ENCODE results near the gene RPL28. TPM values are rescaled to one million over a fixed set of nuclear protein-coding genes. Genes with fewer than 3 reads are reported as not detected.

RPL28 gene
- total and polyA plus RNA-seq, 2 donors (not counting 3 experiments of a cell fraction or from before 2014, with no cell fraction given) = 1,872 to 3,435 TPM

DNA sequence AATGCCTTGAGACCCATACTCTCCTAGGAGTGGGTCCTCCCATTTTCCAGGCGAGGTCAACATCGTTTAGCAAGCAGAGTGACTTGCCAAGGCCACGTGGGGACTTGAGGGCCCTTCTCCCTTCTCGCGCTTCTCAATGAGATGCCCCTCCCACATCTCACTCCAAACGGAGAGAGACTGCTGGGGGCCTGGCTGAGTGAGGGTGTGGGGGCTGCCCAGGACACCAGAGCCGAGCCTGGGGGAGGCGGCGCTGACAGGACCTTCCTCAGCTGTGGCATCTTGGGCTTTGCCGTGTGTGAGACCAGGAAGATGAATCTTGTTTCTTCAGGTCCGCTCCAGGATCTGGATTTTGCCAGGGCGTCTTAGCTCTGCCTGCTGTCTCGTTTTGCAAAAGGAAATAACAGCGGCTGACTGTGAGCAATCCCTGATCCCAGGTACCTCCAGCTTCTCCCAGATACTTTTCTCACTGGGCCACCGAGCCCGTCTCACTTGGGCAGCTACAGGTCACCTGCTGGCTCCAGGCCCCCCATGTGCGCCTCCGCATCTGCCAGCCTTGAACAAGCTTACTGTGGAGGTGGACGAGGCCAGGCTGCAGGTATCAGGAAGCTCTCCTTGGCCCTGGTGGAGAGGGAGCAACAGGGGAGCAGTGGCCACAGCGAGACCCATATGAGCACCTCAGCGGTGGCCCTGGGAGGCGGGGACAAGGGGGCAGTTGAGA lies 37.3 kb upstream of the RPL28 start:
- no TSS peak for BruUV-seq (replicated peaks)
- no peak overlapping the region for H3K4me2 ChIP-seq (ENCODE audit: insufficient read depth, low read length)
- H2AFZ ChIP-seq (ENCODE audit: low read depth, low read length) = no peak overlapping the region
- no peak for DNase-seq (ENCODE audit: low read depth, low spot score)
- peaks cover 14 to 15% of the 10 kb centered on the region in 2 experiments for H3K27me3 ChIP-seq (ENCODE audit: control insufficient read depth in 2 of 2, insufficient read depth in 2 of 2, low read length in 2 of 2)
- no peaks in the 10 kb centered on the region for H3K9me1 ChIP-seq (replicated peaks; ENCODE audit: control insufficient read depth, extremely low read depth, insufficient read depth, low read length)
- dilution Hi-C loops (cut with MboI; ENCODE audit: extremely low pct_ligation_motif_present, low sequenced_read_pairs) = no loop called here
- H3K4me1 ChIP-seq (ENCODE audit: control insufficient read depth, extremely low read depth, insufficient read depth, low read length) = peaks cover under 1% of the 10 kb centered on the region
- no peaks in the 10 kb centered on the region for H4K20me1 ChIP-seq (replicated peaks; ENCODE audit: control insufficient read depth, extremely low read depth, insufficient read depth, low read length)
- no peak overlapping the region for H3K27ac ChIP-seq (ENCODE audit: insufficient read depth, low read depth, low read length)
- H3K4me3 ChIP-seq (replicated peaks in 1 of 3; ENCODE audit: insufficient read depth in 1 of 3, low read depth in 1 of 3, low read length in 3 of 3) = no peak overlapping the region
- no peak overlapping the region for H3K9ac ChIP-seq (replicated peaks; ENCODE audit: extremely low read depth, insufficient read depth, low read length)
- H3K79me2 ChIP-seq (ENCODE audit: control insufficient read depth, insufficient read depth, low read length) = no peaks in the 10 kb centered on the region
- intact Hi-C loops (cut with micrococcal nuclease) = no loop called here
- FAIRE-seq = no peak
- peaks cover 0 to 2% of the 10 kb centered on the region in 2 experiments for H3K36me3 ChIP-seq (ENCODE audit: control insufficient read depth in 2 of 2, extremely low read depth in 1 of 2, insufficient read depth in 2 of 2, low read length in 2 of 2)
- H3K9me3 ChIP-seq (replicated peaks; ENCODE audit: control insufficient read depth, insufficient read depth, low read length) = no peaks in the 10 kb centered on the region
- ChIA-PET CTCF (no interaction called here), POLR2A (interaction anchor here (0.6 kb wide), 2 partner anchors 11 to 50 kb away, joined by 3 to 7 read pairs; no protein-coding TSS in a partner anchor)
- TF ChIP-seq POLR2AphosphoS5 (IDR thresholded peaks at IDR 0.05; ENCODE audit: insufficient read depth, low read depth, low read length) (no peak), JUN (IDR thresholded peaks at IDR 0.05; ENCODE audit: borderline replicate concordance, insufficient read depth, insufficient read length, low read depth) (no peak), MYC (IDR thresholded peaks at IDR 0.05; ENCODE audit: low read depth, low read length) (no peak), POLR2A (IDR thresholded peaks at IDR 0.05; ENCODE audit: low read depth, low read length) (no peak), EZH2 (IDR thresholded peaks at IDR 0.05; ENCODE audit: borderline replicate concordance, low read depth, low read length, severe bottlenecking) (no peak), CTCF (IDR thresholded peaks at IDR 0.05; ENCODE audit: extremely low read depth in 1 of 2, insufficient read depth in 1 of 2, low read depth in 1 of 2, low read length in 2 of 2) (no peak), GATA2 (IDR thresholded peaks at IDR 0.05; ENCODE audit: insufficient read depth, insufficient read length, low read depth, low read length) (no peak), FOS (IDR thresholded peaks at IDR 0.05; ENCODE audit: borderline replicate concordance, insufficient read depth, low read length) (no peak)
- TF ChIP-seq, protein P1, sequence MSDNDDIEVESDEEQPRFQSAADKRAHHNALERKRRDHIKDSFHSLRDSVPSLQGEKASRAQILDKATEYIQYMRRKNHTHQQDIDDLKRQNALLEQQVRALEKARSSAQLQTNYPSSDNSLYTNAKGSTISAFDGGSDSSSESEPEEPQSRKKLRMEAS (IDR thresholded peaks at IDR 0.05; ENCODE audit: insufficient read depth, insufficient read length) = no peak
